ENCODE data around the gene CLEC16A. TPM values are rescaled to one million over a fixed set of nuclear protein-coding genes. Genes with fewer than 3 reads are reported as not detected.
A peak's percentile ranks its signal among the peaks of the same experiment; 100 is the strongest.

CLEC16A gene
- total RNA-seq, 4 donors from 2014 or later: 29.5 to 58.8 (median 48.4) TPM

GRCh38 chr16:11126399-11127054 is 182.2 kb downstream of the CLEC16A start:
- Histone ChIP-seq H3K4me1 (peaks cover 40 to 41% of the 10 kb centered on the region in 2 donors), H3K9me3 (no peaks in the 10 kb centered on the region), H3K27ac (no peak overlapping the region), H3K36me3 (peaks cover 0 to 11% of the 10 kb centered on the region in 2 donors), H3K27me3 (no peaks in the 10 kb centered on the region), H3K4me3 (replicated peaks in 1 of 3) (no peak overlapping the region)
- no peak for TF ChIP-seq CTCF (IDR thresholded peaks at IDR 0.05)
- no peak for TF ChIP-seq POLR2A (IDR thresholded peaks at IDR 0.05)
- intact Hi-C loops (cut with DNase I): no loop called here
- WGBS, 2 donors: 85 to 90% methylated on average over 12 of the region's 12 CpGs
- DNase-seq: no peak

- intact Hi-C loops (cut with DNase I): no loop called here
- no peak for DNase-seq
- no peak for TF ChIP-seq CTCF (IDR thresholded peaks at IDR 0.05)
- no peak for TF ChIP-seq POLR2A (IDR thresholded peaks at IDR 0.05)
- Histone ChIP-seq H3K9me3 (no peaks in the 10 kb centered on the region), H3K36me3 (peaks cover 0 to 11% of the 10 kb centered on the region in 2 donors), H3K4me1 (peaks cover 50 to 51% of the 10 kb centered on the region in 2 donors), H3K27ac (peak overlapping the region in 2 of 3 donors; percentile 87 to 99), H3K4me3 (replicated peaks in 1 of 3) (no peak overlapping the region), H3K27me3 (no peaks in the 10 kb centered on the region)
- WGBS, 2 donors: 87 to 91% methylated on average over 7 of the region's 7 CpGs
Observed at GRCh38 chr16:11127610-11128195, 183.3 kb downstream of the CLEC16A start.

DNA sequence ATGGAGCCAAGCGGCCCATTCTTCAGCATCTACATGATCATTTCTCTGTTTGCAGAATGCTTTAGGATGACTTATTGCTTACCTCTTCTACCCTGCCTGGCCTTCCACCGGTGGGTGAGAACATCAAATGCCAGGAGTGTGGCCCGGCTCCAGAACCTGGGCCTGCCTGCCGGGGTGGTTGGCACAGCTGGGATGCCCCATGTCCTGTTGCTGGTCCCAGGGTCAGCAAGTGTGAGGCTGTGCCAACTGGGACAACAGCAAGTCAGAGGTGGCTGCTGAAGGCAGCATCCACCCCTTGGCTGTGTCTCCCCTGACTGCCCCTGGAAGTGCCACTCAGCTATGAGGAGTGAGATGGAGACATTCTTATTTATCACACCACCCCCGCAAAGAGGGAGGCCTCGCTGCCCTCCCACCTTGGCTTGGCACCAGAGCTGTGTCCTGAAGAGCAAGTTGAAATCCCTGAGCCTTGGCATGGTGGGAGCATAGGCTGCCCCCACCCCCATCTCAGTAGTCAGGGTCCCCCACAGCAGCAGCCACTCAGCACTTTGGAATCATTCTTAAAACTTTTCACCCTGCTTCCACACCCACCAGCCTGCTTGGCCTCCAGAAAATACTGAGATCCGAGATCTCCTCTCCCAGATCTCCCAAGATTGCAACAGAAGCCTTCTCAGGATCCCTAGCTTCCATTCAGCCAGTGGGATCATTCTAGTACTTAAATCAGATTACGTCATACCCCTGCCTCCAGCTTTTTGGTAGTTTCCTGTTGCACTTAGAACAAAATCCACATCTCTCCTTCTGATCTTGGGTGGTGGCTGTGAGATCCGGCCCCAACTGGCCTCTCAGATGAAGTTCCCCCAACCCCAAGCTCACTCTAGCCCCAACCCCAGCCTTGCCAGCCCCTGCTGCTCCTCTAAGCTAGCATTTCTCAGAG is 184.1 kb downstream of the CLEC16A start:
- peak; percentile 91 to 95 for DNase-seq

GRCh38 chr16:11129378-11129781 is 185.0 kb downstream of the CLEC16A start:
- intact Hi-C loops (cut with DNase I): no loop called here
- WGBS, 2 donors: 85 to 93% methylated on average over 4 of the region's 4 CpGs
- DNase-seq: peak; percentile 29 to 54
- peak overlapping the region in 2 of 3 donors; percentile 87 to 99 for H3K27ac ChIP-seq
- no peaks in the 10 kb centered on the region for H3K27me3 ChIP-seq
- H3K9me3 ChIP-seq: no peaks in the 10 kb centered on the region
- H3K4me1 ChIP-seq: peaks cover 61 to 67% of the 10 kb centered on the region in 2 donors
- no peaks in the 10 kb centered on the region for H3K36me3 ChIP-seq
- H3K4me3 ChIP-seq (replicated peaks in 1 of 3): no peak overlapping the region
- no peak for TF ChIP-seq POLR2A (IDR thresholded peaks at IDR 0.05)
- no peak for TF ChIP-seq CTCF (IDR thresholded peaks at IDR 0.05)

More for the DNA sequence above, 184.1 kb downstream of the CLEC16A start:
- Histone ChIP-seq H3K4me3 (replicated peaks in 1 of 3) (no peak overlapping the region), H3K27me3 (no peaks in the 10 kb centered on the region), H3K4me1 (peaks cover 56 to 58% of the 10 kb centered on the region in 2 donors), H3K27ac (peak overlapping the region; percentile 14 to 99 (median 87)), H3K36me3 (peaks cover 0 to 7% of the 10 kb centered on the region in 2 donors), H3K9me3 (no peaks in the 10 kb centered on the region)
- intact Hi-C loops (cut with DNase I): no loop called here
- 38 to 44% methylated on average over 9 of the region's 9 CpGs for WGBS, 2 donors
- TF ChIP-seq POLR2A (IDR thresholded peaks at IDR 0.05) (no peak), CTCF (IDR thresholded peaks at IDR 0.05) (no peak)

All from thyroid gland (tissue), 4 donors.